ENCODE results near the gene TMEM248.
"Not testable (repeated sequence)": the region's sequence is repeated elsewhere in the genome, so short reads cannot be mapped to it uniquely, and the experiment has no call there.

TMEM248 gene

DNA sequence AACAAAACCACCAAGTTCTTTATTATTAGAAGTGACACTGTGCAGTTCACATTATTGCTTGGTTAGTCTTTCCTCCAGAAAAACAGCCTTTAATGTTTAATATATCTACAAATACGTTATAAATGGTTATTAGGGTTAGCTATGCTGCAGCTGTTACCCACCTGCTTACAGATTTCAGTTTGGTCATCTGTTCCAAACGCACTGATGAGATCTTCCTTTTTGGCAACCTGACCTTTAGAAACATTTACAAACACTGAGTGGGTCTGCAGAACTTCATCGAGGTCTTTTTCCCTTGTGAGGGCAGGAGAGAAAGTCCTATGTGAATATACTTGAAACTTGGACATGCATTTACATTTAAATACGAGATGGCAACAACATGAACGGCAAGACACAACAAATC lies 73.0 kb downstream of the TMEM248 start:
- Mint-ChIP-seq H3K36me3 (ENCODE audit: low read depth) (peaks cover 29% of the 10 kb centered on the region), H3K4me1 (peaks cover 17% of the 10 kb centered on the region), H3K4me3 (peak overlapping the region; percentile 97), H3K27ac (peak overlapping the region; percentile 100)
- not testable (repeated sequence) for DNase-seq; H3K9me3 Mint-ChIP-seq; H3K27me3 Mint-ChIP-seq (ENCODE audit: low read depth, poor library complexity)

DNA sequence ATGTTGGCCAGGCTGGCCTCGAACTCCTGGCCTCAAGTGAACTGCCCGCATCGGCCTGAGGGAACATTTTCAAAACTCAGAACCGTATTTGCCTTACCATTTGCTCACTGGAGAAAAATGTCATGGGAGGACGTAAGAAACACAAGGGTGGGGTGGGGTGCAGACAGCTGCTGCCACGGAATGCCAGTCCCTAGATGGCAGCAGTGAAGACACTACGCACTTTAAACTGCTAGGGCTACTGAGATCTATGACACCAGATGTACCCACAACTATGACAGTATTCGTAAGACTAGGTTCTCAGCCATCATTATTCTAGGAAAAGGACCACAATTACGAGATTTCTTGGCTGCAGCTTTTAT lies 73.6 kb downstream of the TMEM248 start:
- H3K27me3 Mint-ChIP-seq (ENCODE audit: low read depth, poor library complexity); H3K9me3 Mint-ChIP-seq: not testable (repeated sequence)
- Mint-ChIP-seq H3K4me3 (peak overlapping the region; percentile 97), H3K27ac (peak overlapping the region; percentile 100), H3K36me3 (ENCODE audit: low read depth) (peaks cover 29% of the 10 kb centered on the region), H3K4me1 (peaks cover 17% of the 10 kb centered on the region)
- peak; percentile 11 for TF ChIP-seq CTCF (IDR thresholded peaks at IDR 0.05)
- DNase-seq, result peak; percentile 23

- DNase-seq, result peak; percentile 91
- peak within 1 kb of the TSS; percentile 100 for H3K27ac Mint-ChIP-seq
- not testable (repeated sequence) for H3K9me3 Mint-ChIP-seq; H3K27me3 Mint-ChIP-seq (ENCODE audit: low read depth, poor library complexity)
- H3K4me3 Mint-ChIP-seq, result peak within 1 kb of the TSS; percentile 97
- H3K36me3 Mint-ChIP-seq (ENCODE audit: low read depth), result peaks cover 29% of the 10 kb centered on the region
- peak; percentile 2 for TF ChIP-seq CTCF (IDR thresholded peaks at IDR 0.05)
- H3K4me1 Mint-ChIP-seq, result peaks cover 17% of the 10 kb centered on the region
These were observed 74.2 kb downstream of the TMEM248 start, which contains the start of gene SBDS for GRCh38 chr7:66995050-66995776. TSS of gene SBDS (minus strand) at chr7:66995586. CDS start at chr7:66995417, 169 bp downstream.

DNA sequence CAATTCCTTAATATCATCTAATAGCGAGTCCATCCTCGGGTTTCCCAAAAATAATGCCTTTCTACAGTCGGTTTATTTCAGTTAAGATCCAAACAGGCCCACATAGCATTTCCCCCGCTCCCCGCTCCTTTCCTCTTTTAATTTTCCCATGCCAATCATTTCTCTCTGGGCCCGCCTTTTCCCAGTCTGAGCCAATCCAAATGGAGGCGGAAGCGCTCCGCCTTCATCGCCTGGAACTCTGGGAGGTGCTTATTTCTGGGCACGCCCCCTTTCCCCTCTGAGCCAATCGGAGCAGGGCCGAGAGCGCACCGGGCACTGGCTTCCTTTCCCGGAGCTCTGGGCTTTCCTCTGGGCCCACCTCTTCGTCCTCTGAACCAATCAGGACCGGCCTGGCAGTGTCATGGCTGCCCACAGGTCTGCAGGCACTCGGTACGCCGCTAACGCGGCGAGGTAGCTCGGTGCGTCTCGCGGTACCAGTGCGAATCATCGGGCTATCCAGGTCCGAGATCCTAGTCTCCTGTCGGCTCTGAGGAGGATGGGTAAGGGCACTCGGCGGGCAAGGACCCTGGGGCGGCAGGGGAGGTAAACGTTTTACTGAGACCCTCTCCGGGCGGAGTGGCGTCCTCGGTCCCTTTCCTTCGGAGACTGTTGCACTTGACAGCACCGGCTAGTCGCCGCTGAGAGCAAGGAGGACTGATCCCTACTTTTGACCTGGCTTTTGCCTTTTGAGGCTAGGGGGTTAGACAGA lies 75.6 kb downstream of the TMEM248 start, which contains the start of gene TYW1:
Gene TYW1 (plus strand): TSS at position 390 of the 748 bp plus-strand sequence. CDS start 146 bp downstream, at position 536.
- peaks cover 15% of the 10 kb centered on the region for H3K36me3 Mint-ChIP-seq (ENCODE audit: low read depth)
- peak within 1 kb of the TSS; percentile 97 for H3K4me3 Mint-ChIP-seq
- H3K27me3 Mint-ChIP-seq (ENCODE audit: low read depth, poor library complexity); H3K9me3 Mint-ChIP-seq: not testable (repeated sequence)
- H3K4me1 Mint-ChIP-seq, result peaks cover 17% of the 10 kb centered on the region
- peak within 1 kb of the TSS; percentile 99 for H3K27ac Mint-ChIP-seq
- peak; percentile 98 for DNase-seq

DNA sequence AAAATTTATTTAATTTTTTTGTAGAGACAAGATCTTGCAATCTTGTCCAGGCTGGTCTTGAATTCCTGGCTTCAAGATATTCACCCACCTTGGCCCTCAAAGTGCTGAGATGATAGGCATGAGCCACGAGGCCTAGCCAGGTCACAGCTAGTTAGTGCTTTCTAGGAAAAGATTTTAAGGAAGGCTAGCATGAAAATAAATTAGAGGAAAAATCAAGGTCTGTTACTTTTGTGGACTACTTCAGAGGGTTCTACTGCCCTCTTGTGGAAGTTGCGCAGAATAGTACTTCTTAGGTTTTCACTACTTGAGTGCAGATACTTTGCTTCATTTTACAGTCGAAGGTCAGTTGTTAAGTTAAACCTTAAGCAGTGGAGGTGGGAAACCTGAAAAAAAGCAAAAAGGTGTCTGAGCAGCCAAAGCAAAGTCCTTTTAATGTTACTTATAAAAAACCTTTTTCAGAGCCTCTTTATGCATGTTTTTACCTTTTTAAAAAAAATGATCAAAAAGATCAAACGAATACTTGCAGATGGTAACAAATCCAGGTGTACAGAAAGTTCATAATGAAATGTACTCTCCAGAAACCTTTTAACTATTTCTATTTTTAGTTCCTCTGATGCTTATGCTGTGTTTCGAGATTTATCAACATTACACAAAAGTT lies 79.7 kb downstream of the TMEM248 start:
- DNase-seq; H3K27me3 Mint-ChIP-seq (ENCODE audit: low read depth, poor library complexity); H3K4me1 Mint-ChIP-seq; H3K27ac Mint-ChIP-seq; H3K4me3 Mint-ChIP-seq; H3K9me3 Mint-ChIP-seq: not testable (repeated sequence)
- peaks cover 16% of the 10 kb centered on the region for H3K36me3 Mint-ChIP-seq (ENCODE audit: low read depth)
- TF ChIP-seq CTCF (IDR thresholded peaks at IDR 0.05), result peak; percentile 51

DNA sequence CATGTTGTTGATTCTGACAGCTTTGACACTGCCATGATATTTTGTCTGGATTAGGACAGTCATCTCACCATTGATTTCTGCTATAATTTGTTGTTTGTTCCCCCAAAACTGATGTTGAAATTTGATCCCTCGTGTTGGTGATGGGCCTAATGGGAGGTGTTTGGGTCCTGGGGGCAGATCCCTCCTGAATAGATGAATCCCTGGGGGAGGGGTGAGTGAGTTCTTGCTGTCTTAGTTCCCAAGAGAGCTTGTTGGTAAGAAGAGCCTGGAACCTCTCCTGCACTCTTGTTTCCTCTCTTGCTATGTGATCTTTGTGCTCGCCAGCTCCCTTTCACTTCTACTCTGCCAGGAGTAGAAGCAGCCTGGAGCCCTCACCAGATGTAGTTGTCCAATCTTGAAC lies 83.1 kb downstream of the TMEM248 start:
- not testable (repeated sequence) for DNase-seq; H3K4me3 Mint-ChIP-seq; H3K4me1 Mint-ChIP-seq; H3K9me3 Mint-ChIP-seq; H3K27ac Mint-ChIP-seq; H3K27me3 Mint-ChIP-seq (ENCODE audit: low read depth, poor library complexity)
- H3K36me3 Mint-ChIP-seq (ENCODE audit: low read depth), result peaks cover 48% of the 10 kb centered on the region

- Mint-ChIP-seq H3K27me3 (ENCODE audit: low read depth, poor library complexity) (no peaks in the 10 kb centered on the region), H3K36me3 (ENCODE audit: low read depth) (peaks cover 62% of the 10 kb centered on the region)
These were observed 85.9 kb downstream of the TMEM248 start for GRCh38 chr7:67006965-67007364.

More at GRCh38 chr7:67006965-67007364, 85.9 kb downstream of the TMEM248 start:
- Mint-ChIP-seq H3K27ac (no peak overlapping the region), H3K4me3 (no peak overlapping the region), H3K9me3 (no peaks in the 10 kb centered on the region), H3K4me1 (no peaks in the 10 kb centered on the region)
- TF ChIP-seq CTCF (IDR thresholded peaks at IDR 0.05), result no peak
- DNase-seq, result no peak

Measured in nephron progenitor cell (in vitro differentiated cells).